SK-N-SH (cell line): ENCODE measurements around the gene GALNT17.

Experiments used
- EP300 ChIP-seq, 2 experiments: IDR thresholded peaks; 2 replicates each; pipeline versions ENCODE4 v1.4.0 to v1.6.1; 2012; ENCODE audit warnings: borderline replicate concordance in 1 of 2, low read depth in 1 of 2, low read length in 1 of 2
- SMC3 ChIP-seq: IDR thresholded peaks from 2 replicates; pipeline ENCODE4 v1.6.1; 2012; ENCODE audit warnings: low read depth, low read length, improper control_type of control experiment
- YY1 ChIP-seq: IDR thresholded peaks from 2 replicates; pipeline ENCODE4 v1.4.0; 2012; ENCODE audit warnings: low read depth, mild to moderate bottlenecking
- TF ChIP-seq, protein P1 (sequence below): fragments of 200-600 bp; sonication (generic); IDR thresholded peaks from 2 replicates; pipeline ENCODE4 v1.6.1; 2017; ENCODE audit warnings: antibody characterized with exemption, mild to moderate bottlenecking, moderate library complexity

DNA sequence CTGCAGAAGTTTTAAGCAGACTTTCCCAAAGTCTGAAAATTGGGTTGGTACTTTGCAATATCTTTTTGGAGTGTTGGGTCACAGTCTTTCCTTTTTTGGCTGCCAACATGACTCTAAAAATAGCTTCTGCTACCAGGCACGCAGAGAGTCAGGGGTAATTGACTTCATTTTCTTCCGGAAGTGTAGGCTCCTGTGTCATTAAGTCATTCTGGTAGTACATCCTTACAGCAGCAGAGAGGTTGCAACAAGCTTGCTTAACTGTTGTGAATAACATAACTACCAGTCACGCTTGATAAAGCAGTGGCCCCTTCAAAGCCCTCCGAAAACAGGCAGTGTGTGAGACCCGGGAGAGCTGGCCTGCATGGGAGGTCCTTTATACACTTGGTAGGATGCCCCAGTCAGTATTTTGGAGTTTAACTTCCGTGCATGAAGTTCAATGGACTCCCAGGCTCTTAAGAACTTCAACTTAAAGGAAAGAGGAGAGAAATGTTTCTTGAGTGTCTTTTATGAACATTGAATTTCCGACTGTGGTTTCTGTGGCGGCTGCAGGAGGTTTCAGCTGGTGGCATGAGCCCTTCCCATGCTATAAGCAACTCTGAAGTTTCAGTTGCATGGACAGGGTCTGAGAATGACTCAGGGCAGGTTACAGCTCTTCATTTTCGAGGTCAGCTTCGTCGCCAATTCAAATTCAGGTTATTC is 310.7 kb downstream of the GALNT17 start:
- TF ChIP-seq, protein P1, sequence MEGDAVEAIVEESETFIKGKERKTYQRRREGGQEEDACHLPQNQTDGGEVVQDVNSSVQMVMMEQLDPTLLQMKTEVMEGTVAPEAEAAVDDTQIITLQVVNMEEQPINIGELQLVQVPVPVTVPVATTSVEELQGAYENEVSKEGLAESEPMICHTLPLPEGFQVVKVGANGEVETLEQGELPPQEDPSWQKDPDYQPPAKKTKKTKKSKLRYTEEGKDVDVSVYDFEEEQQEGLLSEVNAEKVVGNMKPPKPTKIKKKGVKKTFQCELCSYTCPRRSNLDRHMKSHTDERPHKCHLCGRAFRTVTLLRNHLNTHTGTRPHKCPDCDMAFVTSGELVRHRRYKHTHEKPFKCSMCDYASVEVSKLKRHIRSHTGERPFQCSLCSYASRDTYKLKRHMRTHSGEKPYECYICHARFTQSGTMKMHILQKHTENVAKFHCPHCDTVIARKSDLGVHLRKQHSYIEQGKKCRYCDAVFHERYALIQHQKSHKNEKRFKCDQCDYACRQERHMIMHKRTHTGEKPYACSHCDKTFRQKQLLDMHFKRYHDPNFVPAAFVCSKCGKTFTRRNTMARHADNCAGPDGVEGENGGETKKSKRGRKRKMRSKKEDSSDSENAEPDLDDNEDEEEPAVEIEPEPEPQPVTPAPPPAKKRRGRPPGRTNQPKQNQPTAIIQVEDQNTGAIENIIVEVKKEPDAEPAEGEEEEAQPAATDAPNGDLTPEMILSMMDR = no peak
- TF ChIP-seq SMC3 (no peak), EP300 (IDR thresholded peaks at IDR 0.05; ENCODE audit: borderline replicate concordance in 1 of 2, low read depth in 1 of 2, low read length in 1 of 2) (no peak), YY1 (no peak)
